ENCODE measurements around the gene SMYD1.

DNA sequence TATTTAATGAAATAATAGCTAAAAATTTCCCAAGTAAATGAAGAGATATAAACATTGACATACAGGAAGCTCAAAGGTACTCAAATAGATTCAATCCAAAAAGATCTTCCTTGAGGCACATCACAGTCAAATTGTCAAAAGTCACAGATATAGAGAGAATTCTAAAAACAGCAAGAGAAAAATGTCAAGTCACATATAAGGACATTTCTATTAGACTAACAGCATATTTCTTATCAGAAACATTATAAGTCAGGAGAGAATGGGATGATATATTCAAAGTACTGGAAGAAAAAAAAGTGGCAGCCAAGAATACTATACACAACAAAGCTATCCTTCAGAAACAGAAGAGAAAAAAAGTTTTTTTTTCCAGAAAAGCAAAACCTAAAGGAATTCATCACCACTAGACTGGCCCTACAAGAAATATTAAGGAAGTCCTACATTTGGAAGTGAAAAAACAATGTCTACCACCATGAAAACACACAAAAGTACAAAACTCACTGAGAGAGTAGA is 81.4 kb downstream of the SMYD1 start:
- no peak for TF ChIP-seq YY1 (IDR thresholded peaks at IDR 0.05; ENCODE audit: extremely low read depth, insufficient replicate concordance, low read depth, low read length)
- TF ChIP-seq EZH2 (IDR thresholded peaks at IDR 0.05) = no peak
- no peak for TF ChIP-seq POLR2AphosphoS5 (IDR thresholded peaks at IDR 0.05; ENCODE audit: low read depth, low read length)
- no peak for TF ChIP-seq EZH2phosphoT487 (IDR thresholded peaks at IDR 0.05; ENCODE audit: borderline replicate concordance)
- TF ChIP-seq, protein P1, sequence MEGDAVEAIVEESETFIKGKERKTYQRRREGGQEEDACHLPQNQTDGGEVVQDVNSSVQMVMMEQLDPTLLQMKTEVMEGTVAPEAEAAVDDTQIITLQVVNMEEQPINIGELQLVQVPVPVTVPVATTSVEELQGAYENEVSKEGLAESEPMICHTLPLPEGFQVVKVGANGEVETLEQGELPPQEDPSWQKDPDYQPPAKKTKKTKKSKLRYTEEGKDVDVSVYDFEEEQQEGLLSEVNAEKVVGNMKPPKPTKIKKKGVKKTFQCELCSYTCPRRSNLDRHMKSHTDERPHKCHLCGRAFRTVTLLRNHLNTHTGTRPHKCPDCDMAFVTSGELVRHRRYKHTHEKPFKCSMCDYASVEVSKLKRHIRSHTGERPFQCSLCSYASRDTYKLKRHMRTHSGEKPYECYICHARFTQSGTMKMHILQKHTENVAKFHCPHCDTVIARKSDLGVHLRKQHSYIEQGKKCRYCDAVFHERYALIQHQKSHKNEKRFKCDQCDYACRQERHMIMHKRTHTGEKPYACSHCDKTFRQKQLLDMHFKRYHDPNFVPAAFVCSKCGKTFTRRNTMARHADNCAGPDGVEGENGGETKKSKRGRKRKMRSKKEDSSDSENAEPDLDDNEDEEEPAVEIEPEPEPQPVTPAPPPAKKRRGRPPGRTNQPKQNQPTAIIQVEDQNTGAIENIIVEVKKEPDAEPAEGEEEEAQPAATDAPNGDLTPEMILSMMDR (IDR thresholded peaks at IDR 0.05 in 2 of 3, conservative IDR thresholded peaks at IDR 0.05 in 1 of 3; ENCODE audit: borderline replicate concordance in 1 of 3, insufficient read depth in 1 of 3, low read depth in 2 of 3, low read length in 2 of 3) = no peak
- no peak for TF ChIP-seq CEBPB (IDR thresholded peaks at IDR 0.05; ENCODE audit: low read depth)
- TF ChIP-seq POLR2A (IDR thresholded peaks at IDR 0.05; ENCODE audit: borderline replicate concordance, extremely low read depth, insufficient read depth, insufficient read length) = no peak
- no peak for TF ChIP-seq RAD21 (IDR thresholded peaks at IDR 0.05; ENCODE audit: low read depth)
- no peak for TF ChIP-seq ZNF274 (IDR thresholded peaks at IDR 0.05; ENCODE audit: low read depth, low read length)

All from HCT116 (cell line).